Neural progenitor cell (in vitro differentiated cells): ENCODE measurements around the gene AHCY.

Experiments
- EZH2 ChIP-seq: fragments of 200-600 bp; sonication (generic); IDR thresholded peaks from 2 replicates; pipeline ENCODE4 v1.6.1; 2017; ENCODE audit warnings: antibody characterized with exemption, mild to moderate bottlenecking, moderate library complexity
- EZH2phosphoT487 ChIP-seq: fragments of 200-600 bp; sonication (generic); IDR thresholded peaks from 2 replicates; pipeline ENCODE4 v1.6.1; 2017; ENCODE audit warnings: antibody characterized with exemption
- TF ChIP-seq, protein P1 (sequence below): fragments of 200-600 bp; sonication (generic); IDR thresholded peaks from 2 replicates; pipeline ENCODE4 v1.5.1; 2017; ENCODE audit warnings: antibody characterized with exemption, mild to moderate bottlenecking

DNA sequence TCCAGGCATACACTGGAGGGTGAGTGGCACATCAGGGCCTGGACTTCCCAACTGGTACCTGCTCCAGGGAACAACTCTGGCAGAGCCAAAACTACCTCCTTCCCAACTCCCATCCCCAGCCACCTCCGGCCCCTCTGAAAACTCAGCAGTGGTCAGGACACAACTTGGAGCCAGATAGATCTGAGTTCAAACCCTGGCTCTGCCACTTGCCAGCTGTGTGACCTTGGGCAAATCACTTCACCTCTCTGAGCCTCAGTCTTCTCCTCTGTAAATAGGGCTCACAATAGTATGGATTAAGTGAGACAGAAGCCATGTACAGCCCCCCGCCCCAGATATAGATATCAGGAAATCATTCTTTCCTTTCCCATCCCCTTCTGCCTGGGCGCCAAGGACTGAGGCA is 10.7 kb downstream of the AHCY start:
- no peak for TF ChIP-seq EZH2
- TF ChIP-seq, protein P1, sequence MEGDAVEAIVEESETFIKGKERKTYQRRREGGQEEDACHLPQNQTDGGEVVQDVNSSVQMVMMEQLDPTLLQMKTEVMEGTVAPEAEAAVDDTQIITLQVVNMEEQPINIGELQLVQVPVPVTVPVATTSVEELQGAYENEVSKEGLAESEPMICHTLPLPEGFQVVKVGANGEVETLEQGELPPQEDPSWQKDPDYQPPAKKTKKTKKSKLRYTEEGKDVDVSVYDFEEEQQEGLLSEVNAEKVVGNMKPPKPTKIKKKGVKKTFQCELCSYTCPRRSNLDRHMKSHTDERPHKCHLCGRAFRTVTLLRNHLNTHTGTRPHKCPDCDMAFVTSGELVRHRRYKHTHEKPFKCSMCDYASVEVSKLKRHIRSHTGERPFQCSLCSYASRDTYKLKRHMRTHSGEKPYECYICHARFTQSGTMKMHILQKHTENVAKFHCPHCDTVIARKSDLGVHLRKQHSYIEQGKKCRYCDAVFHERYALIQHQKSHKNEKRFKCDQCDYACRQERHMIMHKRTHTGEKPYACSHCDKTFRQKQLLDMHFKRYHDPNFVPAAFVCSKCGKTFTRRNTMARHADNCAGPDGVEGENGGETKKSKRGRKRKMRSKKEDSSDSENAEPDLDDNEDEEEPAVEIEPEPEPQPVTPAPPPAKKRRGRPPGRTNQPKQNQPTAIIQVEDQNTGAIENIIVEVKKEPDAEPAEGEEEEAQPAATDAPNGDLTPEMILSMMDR = no peak
- TF ChIP-seq EZH2phosphoT487 = no peak
